Measurements from ENCODE around the gene POR.

The POR gene

DNA sequence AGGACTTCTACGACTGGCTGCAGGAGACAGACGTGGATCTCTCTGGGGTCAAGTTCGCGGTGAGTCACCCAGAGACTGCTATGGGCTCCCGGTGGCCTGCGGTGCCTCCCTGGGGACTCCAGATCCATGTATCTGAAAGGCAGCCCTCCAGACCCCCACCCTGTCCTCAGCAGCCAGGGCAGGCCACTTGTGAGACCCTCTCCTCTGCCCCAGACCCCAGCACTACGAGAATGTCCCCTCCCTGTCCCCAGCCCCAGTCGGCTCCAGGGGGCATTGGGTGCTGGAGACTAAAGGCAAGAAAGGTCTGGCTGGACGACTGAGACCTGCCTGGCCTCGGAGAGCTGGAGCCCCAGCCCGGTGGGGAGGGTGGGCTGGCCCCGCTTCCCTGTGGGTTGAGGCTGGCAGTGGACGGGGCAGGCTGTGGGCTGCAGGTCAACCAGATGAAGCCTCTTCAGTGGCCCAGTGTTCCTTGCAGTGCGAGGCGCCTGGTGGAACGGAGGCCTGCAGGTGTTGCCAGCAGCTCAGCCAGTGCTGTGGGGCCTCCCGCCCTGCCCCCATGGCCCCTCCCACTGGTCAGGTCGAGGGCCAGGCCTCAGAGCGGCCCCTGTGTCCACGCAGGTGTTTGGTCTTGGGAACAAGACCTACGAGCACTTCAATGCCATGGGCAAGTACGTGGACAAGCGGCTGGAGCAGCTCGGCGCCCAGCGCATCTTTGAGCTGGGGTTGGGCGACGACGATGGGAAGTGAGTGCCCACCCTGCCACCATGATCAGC lies 65.7 kb downstream of the POR start:
- DNase-seq: no peak

DNA sequence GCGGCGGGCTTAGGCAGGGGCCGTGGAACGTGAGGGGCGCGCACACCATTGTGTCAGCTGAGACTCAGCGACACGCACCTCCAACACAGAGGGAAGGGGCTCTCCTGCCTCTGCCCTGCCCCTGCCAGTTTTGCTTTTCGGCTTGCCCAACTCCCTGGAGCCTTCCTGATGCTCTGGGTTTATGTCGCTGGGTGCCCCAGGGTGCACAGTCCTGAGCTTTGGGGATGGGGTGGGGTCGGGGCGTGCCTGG lies 66.2 kb downstream of the POR start:
- DNase-seq: no peak

DNA sequence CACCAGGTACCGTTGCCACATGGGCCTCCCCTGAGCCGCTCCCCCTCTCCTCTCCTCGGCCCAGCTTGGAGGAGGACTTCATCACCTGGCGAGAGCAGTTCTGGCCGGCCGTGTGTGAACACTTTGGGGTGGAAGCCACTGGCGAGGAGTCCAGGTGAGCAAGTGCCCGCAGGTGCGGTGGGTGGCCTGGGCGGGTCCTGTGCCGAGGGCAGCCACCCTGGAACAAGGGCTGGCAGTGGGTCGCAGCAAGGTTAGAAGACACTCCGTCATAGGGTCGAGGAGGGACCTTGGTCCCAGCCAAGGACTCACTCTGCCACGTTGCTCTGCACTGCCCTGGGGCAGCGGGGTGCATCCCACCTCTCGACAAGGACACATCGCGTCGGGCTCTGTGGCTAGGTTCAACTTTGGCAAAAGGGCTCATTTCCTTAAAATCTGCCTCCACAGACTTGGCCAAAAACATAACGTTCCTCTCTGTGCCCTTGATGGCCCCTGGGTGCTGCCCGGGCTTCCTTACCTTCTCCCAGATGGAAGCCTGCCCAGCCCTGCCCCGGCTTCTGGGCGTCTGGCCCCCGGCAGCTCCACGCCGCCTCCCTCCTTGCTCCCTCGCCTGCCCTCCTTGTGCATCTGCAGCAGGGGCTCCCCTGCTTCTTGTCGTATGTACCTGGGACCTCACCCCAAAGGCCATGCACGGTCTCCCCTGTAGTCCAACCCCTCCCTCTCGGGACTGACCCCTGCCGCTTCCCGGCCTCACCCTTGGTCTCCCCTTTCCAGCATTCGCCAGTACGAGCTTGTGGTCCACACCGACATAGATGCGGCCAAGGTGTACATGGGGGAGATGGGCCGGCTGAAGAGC lies 66.7 kb downstream of the POR start:
- no peak for DNase-seq

DNA sequence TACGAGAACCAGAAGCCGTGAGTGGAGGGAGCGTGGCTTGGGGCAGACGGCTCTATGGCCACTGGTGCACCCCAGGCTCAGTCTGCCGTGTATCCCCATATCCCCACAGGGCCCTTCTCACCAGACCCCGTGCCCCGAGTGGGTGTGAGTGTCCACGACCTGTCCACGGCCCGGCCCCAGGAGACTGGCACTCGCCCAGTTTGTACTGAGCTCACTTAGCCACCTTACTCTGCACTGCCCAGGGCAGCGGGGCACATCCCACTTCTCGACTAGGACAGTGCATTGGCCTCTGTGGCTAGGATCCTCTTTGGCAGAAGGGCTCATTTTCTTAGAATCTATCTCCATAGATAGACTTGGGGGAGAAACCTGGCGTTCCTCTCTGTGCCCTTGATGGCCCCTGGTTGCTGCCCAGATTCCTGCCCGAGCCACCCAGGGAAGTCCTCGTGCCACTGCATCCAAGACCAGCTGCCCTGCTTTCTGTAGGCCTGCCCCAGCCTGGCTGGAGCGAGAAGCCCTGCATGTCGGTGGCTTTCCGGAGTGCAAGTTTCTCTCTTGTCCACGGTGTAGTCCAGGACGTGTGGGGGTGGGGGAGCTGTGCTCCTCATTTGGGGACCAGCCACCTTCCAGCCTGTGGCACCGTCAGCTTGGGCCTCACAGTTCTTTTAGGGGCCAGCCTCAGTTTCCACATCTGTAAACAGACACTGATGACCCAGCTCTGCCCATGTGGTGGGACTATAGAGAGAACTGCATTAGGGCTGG lies 67.5 kb downstream of the POR start:
- DNase-seq: no peak

DNA sequence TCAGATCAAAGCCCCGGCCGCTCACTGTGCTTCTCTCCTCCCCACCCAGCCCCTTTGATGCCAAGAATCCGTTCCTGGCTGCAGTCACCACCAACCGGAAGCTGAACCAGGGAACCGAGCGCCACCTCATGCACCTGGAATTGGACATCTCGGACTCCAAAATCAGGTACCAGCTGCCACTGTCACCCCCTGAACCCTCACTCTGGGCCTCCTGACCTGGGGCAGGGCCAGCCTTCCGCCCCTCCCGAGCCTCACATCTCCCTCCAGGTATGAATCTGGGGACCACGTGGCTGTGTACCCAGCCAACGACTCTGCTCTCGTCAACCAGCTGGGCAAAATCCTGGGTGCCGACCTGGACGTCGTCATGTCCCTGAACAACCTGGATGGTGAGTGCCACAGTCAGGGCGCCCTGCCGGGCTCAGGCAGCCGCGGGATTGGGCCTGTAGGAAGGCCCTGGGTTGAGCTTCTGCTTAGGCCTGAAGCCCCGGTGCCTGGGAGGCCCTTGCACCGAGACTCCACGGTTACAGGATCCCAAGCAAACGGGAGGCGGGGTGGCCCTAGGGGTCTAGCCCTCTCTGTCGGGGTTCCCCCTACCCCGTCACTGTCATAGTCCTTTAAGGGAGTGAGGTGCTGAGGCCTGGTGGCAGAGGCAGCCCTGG lies 68.6 kb downstream of the POR start:
- no peak for DNase-seq

DNA sequence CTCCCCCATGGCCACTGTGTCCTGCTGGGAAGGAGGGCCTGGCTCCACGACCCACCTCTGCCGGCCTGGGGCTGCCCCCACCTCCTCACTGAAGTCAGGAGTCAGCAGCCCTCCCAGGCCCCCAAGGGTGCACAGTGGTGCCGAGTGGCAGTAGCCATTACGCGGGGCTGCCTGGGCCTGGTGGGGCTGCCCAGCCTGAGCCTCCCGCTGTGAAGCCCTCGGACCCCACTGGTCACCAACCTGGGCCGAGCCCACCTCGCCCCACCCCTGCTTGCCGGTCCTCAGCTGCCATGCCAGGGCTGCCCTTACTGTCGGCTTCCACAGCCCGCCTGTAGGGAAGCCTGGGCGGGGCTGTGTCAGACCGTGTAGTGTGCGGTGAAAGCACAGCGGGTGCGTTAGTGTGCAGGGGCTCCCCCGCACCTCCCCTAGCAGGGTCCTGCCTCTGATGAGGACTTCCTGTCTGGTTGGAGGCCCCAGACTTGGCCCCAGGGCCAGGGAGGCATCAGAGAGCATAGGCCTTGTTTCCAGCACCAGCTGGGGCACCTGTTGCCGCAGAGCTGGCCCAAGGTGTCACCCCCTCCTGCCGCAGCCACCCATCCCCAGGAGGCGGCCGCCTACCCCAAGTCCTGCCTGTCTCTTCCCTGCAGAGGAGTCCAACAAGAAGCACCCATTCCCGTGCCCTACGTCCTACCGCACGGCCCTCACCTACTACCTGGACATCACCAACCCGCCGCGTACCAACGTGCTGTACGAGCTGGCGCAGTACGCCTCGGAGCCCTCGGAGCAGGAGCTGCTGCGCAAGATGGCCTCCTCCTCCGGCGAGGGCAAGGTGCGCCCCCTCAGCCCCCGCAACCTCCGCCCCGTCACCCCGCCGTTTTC lies 69.4 kb downstream of the POR start:
- DNase-seq: no peak

DNA sequence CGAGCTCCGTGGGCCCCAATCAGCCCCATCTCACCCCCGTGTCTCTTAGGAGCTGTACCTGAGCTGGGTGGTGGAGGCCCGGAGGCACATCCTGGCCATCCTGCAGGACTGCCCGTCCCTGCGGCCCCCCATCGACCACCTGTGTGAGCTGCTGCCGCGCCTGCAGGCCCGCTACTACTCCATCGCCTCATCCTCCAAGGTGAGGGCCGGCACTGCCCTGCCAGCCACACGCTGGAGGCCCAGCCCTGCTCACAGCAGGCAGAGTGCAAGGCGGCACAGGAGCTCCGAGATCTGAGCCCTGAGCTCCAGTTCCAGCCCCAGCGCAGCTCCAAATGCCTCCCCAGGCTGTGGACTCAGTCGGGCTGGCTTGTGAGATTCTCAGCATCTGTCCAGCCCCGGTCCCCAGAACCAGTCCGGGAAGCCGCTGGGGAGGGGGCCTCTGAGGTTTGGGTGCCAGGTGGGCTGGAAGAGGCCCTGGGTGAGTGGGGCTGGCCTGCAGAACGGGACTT lies 70.1 kb downstream of the POR start:
- no peak for DNase-seq

DNA sequence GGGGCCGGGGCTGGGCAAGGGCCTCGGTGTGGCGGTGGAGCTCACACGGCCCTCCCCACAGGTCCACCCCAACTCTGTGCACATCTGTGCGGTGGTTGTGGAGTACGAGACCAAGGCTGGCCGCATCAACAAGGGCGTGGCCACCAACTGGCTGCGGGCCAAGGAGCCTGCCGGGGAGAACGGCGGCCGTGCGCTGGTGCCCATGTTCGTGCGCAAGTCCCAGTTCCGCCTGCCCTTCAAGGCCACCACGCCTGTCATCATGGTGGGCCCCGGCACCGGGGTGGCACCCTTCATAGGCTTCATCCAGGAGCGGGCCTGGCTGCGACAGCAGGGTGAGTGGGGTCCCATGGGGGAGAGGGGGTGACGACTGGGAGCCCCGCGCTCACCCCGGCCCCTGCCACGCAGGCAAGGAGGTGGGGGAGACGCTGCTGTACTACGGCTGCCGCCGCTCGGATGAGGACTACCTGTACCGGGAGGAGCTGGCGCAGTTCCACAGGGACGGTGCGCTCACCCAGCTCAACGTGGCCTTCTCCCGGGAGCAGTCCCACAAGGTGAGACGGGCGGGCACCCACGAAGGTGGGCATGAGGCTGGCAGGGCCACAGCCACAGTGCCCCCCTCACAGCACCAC lies 70.7 kb downstream of the POR start:
- no peak for DNase-seq

DNA sequence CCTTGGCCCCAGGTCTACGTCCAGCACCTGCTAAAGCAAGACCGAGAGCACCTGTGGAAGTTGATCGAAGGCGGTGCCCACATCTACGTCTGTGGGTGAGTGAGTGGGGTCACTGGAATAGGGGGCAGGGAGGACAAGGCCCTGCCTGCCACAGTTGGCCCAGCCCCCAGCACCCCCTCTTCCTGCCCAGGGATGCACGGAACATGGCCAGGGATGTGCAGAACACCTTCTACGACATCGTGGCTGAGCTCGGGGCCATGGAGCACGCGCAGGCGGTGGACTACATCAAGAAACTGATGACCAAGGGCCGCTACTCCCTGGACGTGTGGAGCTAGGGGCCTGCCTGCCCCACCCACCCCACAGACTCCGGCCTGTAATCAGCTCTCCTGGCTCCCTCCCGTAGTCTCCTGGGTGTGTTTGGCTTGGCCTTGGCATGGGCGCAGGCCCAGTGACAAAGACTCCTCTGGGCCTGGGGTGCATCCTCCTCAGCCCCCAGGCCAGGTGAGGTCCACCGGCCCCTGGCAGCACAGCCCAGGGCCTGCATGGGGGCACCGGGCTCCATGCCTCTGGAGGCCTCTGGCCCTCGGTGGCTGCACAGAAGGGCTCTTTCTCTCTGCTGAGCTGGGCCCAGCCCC lies 71.3 kb downstream of the POR start:
- DNase-seq: no peak

DNA sequence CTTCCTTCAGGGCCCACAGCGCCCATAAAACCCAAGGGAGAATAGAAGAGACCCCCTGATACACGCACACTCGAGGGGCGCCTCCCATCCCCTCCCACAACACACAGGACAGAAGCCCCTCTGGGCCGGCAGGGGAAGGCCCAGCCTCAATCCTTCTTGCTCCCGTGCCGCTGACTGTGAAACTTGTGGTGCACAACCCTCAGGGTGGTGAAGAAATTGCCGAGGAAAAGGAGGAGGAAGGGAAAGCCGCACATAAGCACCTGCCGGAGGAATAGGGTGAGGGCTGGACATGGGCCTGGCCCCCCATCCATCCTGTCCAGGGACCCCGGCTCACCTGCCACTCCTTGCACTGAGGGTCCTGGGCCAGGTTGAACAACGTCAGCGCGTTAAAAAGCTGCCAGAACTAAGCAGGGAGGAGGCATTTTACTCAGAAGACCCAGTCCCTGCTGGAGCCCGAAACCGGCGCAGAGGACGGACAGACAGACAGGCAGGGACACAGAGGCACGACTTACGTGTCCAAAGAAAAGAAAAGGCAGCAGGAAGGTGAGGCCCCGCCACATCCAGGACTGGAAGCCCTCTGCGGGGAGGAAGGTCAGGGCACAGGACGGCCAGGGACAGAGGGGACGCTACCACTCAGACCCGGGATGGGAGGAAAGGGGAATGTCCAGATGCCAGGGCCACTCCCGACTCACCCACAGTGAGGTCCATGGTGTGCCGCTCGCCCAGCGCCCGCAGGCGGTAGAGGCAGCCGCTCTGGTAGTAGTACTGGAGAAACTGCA lies 72.3 kb downstream of the POR start:
- DNase-seq: no peak

DNA sequence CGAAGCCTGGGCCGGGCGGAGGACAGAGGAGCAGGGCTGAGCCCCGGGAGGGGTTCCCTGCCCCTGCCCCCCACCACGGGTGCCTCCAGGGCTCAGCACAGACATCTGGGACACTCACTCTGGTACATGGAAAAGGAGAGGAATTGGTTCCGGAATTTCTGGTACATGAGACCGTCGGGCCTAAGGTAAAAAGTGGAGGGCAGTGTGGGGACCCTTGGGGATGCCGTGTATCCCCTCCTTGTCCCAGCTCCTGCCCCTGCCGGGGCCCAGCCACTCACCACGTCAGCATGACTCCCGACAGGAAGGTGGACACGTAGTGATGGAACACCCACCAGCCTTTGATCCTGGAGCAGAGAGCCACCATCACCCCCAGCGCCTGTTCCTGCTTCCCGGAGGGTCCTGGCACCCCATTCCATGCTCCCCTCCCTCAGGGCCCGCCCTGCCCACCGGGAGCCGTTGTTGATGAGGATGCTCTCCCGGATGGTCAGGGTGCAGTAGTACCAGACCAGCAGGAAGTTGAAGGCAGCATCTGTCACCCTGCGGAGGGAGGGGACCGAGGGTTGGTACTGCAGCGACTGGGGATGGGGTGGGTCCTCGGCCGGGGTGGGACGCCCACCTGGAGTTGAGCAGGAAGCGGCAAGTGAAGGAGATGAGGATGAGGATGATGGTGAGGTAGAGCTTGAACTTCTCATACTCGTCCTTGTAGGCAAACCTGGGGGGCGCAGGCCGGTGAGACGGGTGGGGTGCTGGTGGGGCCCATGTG lies 73.0 kb downstream of the POR start:
- DNase-seq: no peak

DNA sequence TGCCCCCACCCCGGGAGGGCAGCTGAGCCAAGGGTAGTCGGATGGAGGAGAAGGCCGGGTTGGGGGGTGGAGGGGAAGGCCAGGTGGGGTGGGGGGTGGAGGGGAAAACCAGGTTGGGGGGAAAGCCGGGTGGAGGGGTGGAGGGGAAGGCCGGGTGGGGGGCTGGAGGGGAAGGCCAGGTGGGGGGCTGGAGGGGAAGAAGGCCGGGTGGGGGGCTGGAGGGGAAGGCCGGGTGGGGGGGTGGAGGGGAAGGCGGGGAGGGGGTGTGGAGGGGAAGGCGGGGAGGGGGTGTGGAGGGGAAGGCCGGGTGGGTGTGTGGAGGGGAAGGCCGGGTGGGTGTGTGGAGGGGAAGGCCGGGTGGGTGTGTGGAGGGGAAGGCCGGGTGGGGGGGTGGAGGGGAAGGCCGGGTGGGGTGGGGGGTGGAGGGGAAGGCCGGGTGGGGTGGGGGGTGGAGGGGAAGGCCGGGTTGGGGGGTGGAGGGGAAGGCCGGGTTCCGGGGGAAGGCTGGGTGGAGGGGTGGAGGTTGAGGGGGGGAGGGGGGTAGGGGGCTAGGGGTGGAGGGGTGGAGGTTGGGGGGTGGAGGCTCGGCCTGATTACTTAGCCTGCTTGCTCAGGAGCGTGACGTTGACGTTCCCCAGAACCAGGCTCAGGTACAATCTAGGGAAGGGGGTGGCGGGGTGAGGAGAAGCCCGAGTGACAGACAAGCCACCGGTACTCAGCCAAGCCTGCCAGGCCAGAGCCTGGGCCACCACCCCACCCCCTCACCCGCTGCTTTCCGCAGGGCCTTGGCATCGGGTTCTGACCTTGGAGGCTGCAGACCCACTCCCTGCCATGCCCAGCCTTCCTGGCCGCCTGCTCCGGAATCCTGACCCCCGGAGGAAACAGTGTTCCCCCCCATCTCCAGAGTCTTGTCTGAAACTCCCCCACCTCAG lies 73.9 kb downstream of the POR start:
- DNase-seq: no peak

DNA sequence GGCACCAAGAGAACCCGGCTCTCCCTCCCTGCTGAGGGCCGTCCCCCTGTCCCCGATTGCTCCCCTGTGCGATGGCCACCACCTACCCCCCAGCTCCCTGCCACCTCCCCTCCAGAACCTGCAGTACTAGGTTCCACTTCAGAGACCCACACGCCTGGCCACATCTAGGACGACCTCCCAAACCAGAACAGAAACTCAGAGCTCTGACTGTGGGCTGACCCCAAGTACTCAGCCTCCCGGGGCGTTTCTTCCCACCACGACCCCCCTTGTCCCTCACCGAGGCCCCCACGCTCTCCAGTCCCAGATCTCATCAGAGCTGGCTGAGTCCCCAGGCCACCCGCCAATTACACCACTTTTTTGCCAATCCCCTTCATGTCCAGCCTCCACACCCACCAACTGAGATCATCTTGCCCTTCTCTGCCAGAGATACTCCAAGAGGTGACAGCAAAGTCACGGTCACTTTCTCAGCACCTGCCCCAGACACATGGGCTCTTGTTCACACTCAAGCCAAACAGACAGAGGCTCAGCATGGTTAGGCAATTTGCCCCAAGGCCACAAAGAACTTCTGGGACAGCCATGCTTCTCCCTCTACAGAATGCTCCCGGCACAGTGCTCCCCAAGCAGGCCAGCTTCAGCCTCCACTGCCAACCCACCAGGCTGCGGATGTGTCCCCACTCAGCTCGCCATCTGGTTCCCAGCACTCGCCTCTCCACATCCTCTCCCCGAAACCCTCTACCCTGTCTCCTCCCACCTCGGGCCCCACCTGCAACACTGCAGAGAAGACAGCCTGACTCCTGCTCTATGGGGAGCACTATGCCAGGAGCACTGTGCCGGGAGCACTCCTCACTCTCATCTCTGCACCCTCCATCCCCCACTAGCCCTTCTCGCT lies 74.8 kb downstream of the POR start:
- no peak for DNase-seq

DNA sequence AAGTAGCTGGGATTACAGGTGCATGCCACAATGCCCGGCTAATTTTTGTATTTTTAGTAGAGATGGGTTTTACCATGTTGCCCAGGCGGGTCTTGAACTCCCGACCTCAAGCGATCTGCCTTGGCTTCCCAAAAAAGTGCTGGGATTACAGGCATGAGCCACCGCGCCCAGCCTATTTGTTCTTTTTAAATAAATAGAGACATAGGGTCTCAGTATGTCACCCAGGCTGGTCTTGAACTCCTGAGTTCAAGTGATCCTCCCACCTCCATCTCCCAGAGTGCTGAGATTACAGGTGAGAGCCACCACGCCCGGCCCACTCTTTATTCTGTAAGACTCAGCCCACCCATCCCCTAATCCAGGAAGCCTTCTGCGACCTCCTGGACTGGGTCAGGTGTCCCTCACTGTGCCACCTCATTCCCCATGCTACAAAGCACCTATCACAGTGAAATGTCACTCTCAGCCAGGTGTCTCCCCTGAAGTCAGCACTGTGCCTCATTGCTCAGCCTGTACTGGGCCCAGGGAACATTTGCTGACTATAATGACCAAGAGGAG lies 76.7 kb downstream of the POR start:
- no peak for DNase-seq

DNA sequence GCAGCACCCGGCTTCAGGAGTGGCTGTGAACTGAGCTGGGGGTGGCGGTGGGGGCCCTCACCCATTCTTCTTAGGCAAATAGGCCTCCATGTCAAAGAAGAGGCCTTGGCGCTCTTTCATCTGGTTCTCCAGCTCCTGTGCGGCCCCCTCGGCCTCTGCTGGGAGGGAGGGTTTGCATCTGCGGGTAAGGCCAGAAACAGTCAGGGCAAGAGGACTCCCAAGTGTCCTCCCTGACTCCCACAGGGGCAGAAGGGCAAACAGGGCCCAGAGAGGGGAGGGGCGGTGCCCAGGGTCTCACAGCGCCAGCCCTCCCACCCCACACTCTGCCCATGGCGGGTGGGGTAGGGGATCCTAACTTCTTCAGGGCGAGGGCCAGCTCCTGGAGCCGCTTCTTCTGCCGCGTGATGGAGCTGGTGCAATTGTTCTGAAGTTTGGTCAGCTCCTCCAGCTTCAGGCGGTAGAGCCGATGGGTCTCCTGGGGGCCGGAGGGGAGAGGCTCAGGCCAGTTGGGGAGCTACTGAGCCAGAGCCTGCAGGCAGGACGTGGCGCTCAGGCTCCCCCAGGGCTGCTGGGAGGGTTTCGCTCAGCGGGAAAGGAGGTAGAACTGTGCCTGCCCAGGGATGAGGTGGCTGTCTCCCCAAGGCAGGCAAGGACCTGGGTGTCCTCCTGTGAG lies 77.3 kb downstream of the POR start:
- no peak for DNase-seq

DNA sequence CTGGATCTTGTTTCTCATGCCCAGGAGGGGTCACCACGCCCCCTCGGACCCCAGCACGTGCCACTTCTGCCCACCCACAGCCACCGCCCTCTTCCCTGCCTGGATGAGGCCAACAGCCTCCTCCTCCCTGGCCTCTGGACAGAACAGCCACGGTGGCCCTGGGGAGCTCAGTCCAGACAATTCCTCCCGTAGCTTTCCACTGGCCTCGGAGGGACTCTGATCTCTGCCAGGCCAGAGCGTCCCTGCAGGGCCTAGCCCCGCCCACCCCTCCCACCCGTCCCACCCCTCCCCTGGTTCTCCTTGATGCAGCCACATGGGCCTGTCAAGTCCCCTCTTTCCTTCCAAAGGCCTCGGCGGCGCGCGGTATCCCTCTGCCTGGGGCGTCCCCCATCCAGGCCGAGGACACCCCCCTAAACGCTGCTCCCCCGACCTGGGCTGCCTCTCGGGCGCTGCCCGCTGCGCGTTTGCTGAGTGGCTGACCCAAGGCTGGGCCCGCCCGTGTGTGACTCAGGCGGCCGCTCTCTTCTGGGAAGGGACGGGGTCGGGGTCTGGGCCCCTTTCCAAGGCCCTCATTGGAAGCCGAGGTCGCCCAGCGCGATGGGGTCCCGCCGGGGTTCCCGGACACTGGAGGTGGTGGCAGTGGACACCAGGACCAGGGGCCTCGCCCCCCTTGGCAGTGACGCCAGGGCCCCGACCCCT lies 78.9 kb downstream of the POR start:
- DNase-seq: no peak
